D721Med (cell line): ENCODE results near the gene BLOC1S3.

ENCODE experiments used
- DNase-seq: peaks from one replicate; pipeline ENCODE4 v3.0.0; 2011; ENCODE audit warnings: low spot score; ENCODE audit not compliant: insufficient read length
- FAIRE-seq: peaks from 2 replicates; lab custom pipeline; 2011; peaks lifted over from hg19 to GRCh38; lab: Jason Lieb, UNC
- TF ChIP-seq, protein P1 (sequence below): IDR thresholded peaks from 2 replicates; pipeline ENCODE4 v1.5.1; 2012; ENCODE audit warnings: mild to moderate bottlenecking, control low read depth; ENCODE audit not compliant: insufficient read depth; ENCODE audit errors: missing control alignments

Gene BLOC1S3

DNA sequence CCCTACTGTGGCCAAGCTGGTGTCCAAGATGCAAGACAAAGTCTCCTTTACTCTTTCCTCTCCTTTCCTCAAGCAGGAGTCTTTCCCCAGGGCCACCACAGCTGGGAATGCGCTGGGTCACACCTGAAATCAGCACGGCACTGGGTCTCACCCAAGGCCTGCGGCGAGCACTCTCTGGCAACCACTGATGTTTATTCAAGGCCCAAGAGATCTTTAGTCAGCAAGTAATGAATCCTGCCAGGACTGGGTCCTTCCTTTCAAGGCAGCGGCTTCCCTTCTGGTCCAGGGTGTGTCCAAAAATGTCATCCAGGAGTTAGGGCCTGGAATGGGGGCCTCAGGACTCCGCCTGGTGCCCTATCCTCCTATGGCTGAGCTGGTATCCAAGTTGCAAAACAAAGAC lies 24.1 kb downstream of the BLOC1S3 start:
- FAIRE-seq, result no peak
- TF ChIP-seq, protein P1, sequence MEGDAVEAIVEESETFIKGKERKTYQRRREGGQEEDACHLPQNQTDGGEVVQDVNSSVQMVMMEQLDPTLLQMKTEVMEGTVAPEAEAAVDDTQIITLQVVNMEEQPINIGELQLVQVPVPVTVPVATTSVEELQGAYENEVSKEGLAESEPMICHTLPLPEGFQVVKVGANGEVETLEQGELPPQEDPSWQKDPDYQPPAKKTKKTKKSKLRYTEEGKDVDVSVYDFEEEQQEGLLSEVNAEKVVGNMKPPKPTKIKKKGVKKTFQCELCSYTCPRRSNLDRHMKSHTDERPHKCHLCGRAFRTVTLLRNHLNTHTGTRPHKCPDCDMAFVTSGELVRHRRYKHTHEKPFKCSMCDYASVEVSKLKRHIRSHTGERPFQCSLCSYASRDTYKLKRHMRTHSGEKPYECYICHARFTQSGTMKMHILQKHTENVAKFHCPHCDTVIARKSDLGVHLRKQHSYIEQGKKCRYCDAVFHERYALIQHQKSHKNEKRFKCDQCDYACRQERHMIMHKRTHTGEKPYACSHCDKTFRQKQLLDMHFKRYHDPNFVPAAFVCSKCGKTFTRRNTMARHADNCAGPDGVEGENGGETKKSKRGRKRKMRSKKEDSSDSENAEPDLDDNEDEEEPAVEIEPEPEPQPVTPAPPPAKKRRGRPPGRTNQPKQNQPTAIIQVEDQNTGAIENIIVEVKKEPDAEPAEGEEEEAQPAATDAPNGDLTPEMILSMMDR, result no peak
- no peak for DNase-seq

DNA sequence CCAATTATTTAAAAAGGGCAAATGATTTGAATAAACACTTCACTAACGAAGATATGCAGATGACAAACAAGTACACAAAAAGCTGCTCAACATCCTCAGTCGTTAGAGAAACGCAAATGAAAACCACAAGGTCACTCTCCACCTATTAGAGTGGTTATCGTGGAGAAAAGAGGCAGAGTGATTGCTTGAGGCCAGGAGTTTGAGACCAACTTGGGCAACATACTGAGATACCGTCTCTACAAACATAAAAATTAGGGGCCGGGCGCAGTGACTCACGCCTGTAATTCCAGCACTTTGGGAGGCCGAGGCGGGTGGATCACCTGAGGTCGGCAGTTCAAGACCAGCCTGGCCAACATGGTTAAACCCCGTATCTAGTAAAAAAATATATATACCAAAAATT lies 27.2 kb downstream of the BLOC1S3 start:
- TF ChIP-seq, protein P1, result no peak
- DNase-seq (no peak), FAIRE-seq (no peak)

DNA sequence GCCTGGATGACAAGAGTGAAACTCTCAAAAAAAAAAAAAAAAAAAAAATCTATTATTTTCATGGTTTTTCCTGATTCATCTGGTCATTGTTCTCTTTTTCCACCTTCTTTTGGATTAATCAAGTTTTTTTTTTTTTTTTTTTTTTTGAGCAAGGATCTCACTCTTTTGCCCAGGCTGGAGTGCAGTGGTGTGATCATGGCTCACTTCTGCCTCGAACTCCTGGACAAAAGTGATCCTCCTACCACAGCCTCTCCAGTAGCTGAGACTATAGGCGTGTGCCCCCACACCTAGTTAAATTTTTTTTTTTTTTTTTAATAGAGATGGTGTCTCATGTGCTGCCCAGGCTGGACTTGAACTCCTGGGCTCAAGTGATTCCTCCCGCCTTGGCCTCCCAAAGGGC lies 27.7 kb downstream of the BLOC1S3 start:
- TF ChIP-seq, protein P1, result no peak
- FAIRE-seq, result no peak
- no peak for DNase-seq

DNA sequence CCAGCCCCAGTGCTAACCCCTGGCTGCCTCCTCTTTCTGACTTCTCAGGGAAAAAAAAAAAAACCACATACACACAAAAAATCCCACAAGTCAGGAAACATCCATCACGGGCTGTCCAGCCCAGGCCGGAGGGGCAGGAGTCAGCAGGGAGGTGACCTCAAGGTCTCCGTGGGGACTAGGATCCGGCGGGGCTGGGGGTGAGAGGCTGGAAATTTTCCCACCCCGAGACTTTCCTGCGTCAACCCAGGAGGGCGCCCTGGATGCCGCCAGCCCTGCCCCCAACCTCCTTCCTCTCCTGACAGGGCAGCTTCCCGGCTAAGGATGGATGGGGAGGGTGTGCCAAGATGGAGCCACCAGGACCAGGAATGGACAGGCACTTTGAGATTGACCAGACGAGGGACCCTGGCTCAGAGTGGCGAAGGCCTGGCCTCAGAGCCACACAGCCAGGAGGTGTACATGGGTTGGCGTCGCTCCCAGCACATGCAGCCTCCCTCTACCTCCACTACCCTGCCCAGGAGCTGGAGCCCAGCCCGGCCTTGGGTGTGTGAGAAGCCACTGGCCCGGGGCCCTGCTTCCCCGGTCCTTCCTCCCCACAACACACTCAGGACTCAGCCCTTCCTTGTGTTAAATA lies 33.3 kb downstream of the BLOC1S3 start:
- FAIRE-seq, result no peak

DNA sequence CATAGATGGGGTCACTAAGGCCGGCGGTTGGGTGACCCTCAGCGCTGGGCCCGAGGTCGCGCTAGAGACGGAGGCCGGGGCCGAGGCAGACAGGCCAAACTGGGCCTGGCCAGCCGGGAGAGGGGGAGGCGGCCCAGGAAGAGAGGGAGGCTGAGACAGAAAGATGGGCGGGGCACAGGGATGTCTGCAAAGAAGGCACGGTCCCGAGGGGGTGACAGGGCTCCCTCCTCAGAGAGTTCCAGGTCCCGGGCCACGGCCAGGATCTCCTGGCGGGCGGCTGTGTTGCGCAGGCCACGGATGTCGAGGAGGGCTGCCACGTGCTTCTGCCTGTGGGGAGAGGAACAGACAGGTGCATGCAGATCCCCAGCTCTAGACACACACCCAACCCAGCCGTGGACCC lies 34.4 kb downstream of the BLOC1S3 start:
- TF ChIP-seq, protein P1, result no peak
- no peak for DNase-seq
- no peak for FAIRE-seq

More for the DNA sequence above, 33.3 kb downstream of the BLOC1S3 start:
- no peak for DNase-seq
- TF ChIP-seq, protein P1, result no peak

DNA sequence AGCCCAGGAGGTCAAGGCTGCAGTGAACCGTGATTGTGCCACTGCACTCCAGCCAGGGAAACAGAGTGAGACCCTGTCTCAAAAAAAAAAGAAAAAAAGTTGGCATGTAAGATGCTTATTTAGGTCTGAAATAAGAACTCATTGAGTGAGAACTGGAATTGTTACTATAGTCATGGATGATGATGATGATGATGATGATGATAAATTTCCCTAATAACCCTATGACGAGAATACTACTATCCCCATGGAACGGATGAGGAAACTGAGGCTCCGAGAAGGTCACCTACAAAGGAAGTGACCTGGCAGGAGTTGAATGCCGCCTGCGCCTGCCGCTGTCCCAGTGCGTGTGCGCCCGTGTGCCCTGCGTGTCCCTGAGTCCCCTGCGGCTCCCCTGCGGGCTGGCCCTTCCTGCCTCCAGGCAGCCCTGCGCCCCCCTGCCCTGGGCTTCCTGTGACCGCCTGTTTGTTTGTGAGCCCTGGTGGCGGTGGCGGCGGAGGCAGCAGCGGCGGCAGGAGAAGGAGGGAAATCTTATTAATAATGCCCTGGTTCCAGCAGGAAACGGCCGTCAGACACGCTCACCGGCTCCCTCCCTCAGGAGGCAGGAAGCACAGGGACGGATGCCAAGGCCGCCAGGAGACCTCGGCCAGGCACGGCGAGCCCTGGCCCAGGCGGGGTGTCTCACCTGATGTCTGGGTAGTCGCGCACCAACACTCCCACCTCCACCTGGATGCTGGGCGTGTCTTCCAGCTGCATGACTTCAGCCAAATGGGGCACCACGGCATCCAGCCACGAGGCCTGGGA lies 37.0 kb downstream of the BLOC1S3 start:
- DNase-seq (no peak), FAIRE-seq (no peak)
- TF ChIP-seq, protein P1, result no peak

DNA sequence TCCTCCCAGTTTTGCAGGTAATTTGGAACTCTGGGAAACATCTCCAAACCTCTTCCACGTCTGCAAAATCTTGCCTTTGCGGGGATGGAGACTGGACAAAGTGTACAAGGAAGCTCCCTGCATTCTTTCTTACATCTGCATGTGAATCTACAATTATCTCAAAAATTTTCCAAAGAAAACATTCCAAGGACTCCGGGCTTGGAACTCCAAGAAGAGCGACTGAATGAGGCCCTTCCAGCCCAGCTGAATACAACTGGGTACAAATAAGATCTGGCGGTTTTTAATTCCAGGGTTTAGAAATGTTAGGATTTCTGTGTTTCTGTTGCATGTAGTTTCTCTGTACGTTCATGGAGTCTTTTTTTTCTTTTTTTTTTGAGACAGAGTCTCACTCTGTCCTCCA lies 38.1 kb downstream of the BLOC1S3 start:
- TF ChIP-seq, protein P1, result no peak
- DNase-seq, result no peak
- no peak for FAIRE-seq
